ENCODE results near the gene GARS1.

The GARS1 gene

DNA sequence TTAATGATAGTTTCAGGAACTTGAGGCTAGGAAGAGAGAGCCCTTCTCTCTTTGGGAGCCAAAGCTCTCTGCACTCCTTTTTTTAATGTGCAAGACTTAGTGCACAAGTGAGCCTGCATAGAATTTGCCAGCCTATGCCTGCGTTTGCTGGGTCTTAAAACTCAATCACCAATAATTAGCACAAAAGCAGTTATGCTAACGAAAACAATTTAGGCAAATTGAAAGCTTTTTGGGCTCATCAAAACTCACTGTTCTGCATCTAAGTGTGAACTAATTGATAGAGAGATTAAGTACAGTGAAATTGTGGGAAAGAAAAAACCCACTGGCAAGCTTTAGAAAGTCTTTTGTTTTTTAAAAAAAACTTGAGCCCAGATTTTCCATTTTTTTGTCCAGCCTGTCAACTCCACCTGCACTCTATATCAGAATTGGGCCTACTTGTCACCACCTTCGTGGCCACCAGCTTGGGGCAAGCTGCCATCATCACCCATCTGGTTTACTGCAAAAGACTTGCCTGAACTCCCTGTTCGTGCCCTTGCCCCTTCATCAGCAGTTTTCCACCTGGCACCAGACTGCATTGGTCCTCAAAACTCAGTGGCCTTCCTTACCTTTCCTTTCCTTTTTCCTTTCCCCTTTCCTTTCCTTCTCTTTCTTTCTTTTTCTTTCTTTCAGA lies 49.7 kb downstream of the GARS1 start:
- Histone ChIP-seq H3K36me3 (ENCODE audit: insufficient read depth, low read length) (peaks cover 19% of the 10 kb centered on the region), H3K9me3 (ENCODE audit: low read length) (peaks cover 1% of the 10 kb centered on the region), H3K4me3 (ENCODE audit: low read length) (no peak overlapping the region), H2AFZ (ENCODE audit: low read depth, low read length) (no peak overlapping the region), H3K4me1 (ENCODE audit: insufficient read depth, low read length) (no peaks in the 10 kb centered on the region), H3K27me3 (ENCODE audit: insufficient read depth, low read length) (no peaks in the 10 kb centered on the region)

- Histone ChIP-seq H3K4me1 (ENCODE audit: insufficient read depth, low read length) (no peaks in the 10 kb centered on the region), H2AFZ (ENCODE audit: low read depth, low read length) (no peak overlapping the region), H3K36me3 (ENCODE audit: insufficient read depth, low read length) (peaks cover 19% of the 10 kb centered on the region), H3K4me3 (ENCODE audit: low read length) (no peak overlapping the region), H3K27me3 (ENCODE audit: insufficient read depth, low read length) (no peaks in the 10 kb centered on the region), H3K9me3 (ENCODE audit: low read length) (peaks cover 1% of the 10 kb centered on the region)
Measured at GRCh38 chr7:30645661-30646060, 51.0 kb downstream of the GARS1 start.

- H3K4me3 ChIP-seq (ENCODE audit: low read length): no peak overlapping the region
- peaks cover 1% of the 10 kb centered on the region for H3K9me3 ChIP-seq (ENCODE audit: low read length)
- H2AFZ ChIP-seq (ENCODE audit: low read depth, low read length): no peak overlapping the region
- no peaks in the 10 kb centered on the region for H3K27me3 ChIP-seq (ENCODE audit: insufficient read depth, low read length)
- H3K36me3 ChIP-seq (ENCODE audit: insufficient read depth, low read length): peaks cover 19% of the 10 kb centered on the region
- no peaks in the 10 kb centered on the region for H3K4me1 ChIP-seq (ENCODE audit: insufficient read depth, low read length)
Measured at GRCh38 chr7:30646154-30646553, 51.5 kb downstream of the GARS1 start.

DNA sequence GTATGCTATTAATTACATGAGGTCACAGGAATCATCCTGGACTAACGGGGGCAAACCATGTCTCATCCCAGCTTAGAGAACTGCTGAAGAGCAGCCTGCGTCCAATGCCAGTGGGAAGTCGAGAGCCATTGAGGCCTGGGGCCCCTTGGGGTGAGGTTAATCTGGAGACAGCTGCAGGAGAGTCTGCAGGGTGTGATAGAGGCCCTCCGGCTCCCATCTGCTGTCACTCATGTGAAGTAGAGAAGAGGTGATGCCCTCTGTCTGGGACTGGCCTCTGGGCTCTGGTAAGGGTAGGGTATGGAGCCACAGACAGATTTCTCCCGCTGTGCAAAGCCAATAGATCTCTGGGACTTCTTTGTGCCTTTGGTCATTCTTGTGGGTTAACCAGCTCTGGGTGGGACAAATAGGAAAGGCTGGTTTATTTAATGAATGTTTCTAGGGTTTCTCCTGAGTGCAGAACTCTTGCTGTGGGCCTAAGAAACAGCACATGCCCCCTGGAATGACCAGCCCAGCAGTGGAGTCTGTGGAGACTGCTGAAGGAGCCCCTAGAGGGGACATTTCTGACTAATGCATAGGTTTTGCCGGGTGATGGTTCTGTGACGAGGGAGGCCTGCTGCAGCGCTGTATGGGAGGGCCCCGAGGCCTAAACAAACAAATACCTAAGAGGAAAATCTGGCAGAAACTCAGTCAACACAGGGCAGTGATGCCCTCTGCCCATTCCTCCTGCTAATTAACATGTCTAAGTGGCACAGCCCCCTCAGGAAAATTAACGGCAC lies 53.1 kb downstream of the GARS1 start:
- peaks cover 1% of the 10 kb centered on the region for H3K9me3 ChIP-seq (ENCODE audit: low read length)

GRCh38 chr7:30648744-30649540 lies 54.3 kb downstream of the GARS1 start:
- Histone ChIP-seq H3K36me3 (ENCODE audit: insufficient read depth, low read length) (peaks cover 9% of the 10 kb centered on the region), H3K27me3 (ENCODE audit: insufficient read depth, low read length) (no peaks in the 10 kb centered on the region), H3K4me3 (ENCODE audit: low read length) (no peak overlapping the region), H3K4me1 (ENCODE audit: insufficient read depth, low read length) (no peaks in the 10 kb centered on the region), H2AFZ (ENCODE audit: low read depth, low read length) (no peak overlapping the region), H3K9me3 (ENCODE audit: low read length) (peaks cover 1% of the 10 kb centered on the region)

More for the DNA sequence above, 53.1 kb downstream of the GARS1 start:
- H3K4me3 ChIP-seq (ENCODE audit: low read length): no peak overlapping the region
- no peak overlapping the region for H2AFZ ChIP-seq (ENCODE audit: low read depth, low read length)
- H3K27me3 ChIP-seq (ENCODE audit: insufficient read depth, low read length): no peaks in the 10 kb centered on the region
- peaks cover 17% of the 10 kb centered on the region for H3K36me3 ChIP-seq (ENCODE audit: insufficient read depth, low read length)
- no peaks in the 10 kb centered on the region for H3K4me1 ChIP-seq (ENCODE audit: insufficient read depth, low read length)

DNA sequence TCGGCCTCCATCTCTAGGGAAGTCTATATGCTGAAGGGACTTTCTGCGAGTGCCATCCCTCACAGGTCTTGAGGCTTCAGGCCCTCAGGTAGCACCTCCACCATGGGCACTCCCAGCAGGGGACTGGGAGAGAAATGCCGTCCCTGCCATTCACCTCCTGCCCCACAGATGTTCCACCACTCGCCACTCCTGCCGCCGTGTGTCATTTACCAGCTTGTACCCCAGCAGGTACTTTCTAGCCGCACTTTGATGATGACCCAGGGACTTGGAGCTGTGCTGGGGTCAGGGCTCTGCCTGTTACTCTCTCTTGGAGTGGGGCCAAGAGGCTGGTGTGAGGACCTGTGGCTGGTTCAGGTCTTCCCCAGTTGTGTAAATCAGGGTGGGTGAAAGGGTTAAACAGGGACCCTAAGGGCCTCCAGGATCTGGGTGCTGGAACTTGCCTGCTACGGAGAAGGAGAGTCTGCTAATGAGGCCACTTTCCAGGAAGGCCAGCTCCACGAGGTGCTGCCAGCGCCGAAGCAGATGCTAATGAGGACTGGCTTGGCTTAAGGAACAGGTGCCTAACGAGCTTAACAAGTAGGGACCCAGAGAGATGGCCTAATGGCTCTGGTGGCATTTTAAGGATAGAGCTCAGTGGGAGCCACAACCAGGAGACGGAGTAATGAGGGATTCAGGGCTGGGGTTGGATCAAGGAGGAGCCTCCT lies 55.2 kb downstream of the GARS1 start:
- no peaks in the 10 kb centered on the region for H3K27me3 ChIP-seq (ENCODE audit: insufficient read depth, low read length)
- no peak overlapping the region for H2AFZ ChIP-seq (ENCODE audit: low read depth, low read length)
- H3K4me3 ChIP-seq (ENCODE audit: low read length): no peak overlapping the region
- peaks cover 5% of the 10 kb centered on the region for H3K36me3 ChIP-seq (ENCODE audit: insufficient read depth, low read length)
- H3K4me1 ChIP-seq (ENCODE audit: insufficient read depth, low read length): no peaks in the 10 kb centered on the region
- H3K9me3 ChIP-seq (ENCODE audit: low read length): peaks cover 1% of the 10 kb centered on the region

DNA sequence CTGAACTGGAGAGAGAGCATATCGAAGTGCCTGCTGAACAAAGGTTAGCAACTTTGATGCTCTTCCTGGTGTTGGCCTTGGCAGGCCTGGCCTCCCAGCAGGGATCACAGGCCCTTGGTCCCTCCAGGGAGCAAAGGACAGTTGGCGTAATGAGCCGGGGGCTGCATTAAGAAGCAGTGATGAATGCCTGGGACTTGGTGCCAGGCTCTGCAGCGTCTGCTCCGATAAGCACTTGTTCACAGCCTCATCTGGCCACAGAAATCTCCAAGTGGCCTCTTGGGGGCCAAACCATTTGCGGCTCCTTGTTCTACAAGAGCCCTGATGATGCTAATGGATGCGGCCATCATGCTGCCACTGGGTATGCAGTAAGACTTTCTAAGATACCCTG lies 55.7 kb downstream of the GARS1 start:
- Histone ChIP-seq H3K9me3 (ENCODE audit: low read length) (no peaks in the 10 kb centered on the region), H3K4me3 (ENCODE audit: low read length) (no peak overlapping the region), H2AFZ (ENCODE audit: low read depth, low read length) (no peak overlapping the region), H3K36me3 (ENCODE audit: insufficient read depth, low read length) (peaks cover 1% of the 10 kb centered on the region), H3K4me1 (ENCODE audit: insufficient read depth, low read length) (no peaks in the 10 kb centered on the region), H3K27me3 (ENCODE audit: insufficient read depth, low read length) (no peaks in the 10 kb centered on the region)

DNA sequence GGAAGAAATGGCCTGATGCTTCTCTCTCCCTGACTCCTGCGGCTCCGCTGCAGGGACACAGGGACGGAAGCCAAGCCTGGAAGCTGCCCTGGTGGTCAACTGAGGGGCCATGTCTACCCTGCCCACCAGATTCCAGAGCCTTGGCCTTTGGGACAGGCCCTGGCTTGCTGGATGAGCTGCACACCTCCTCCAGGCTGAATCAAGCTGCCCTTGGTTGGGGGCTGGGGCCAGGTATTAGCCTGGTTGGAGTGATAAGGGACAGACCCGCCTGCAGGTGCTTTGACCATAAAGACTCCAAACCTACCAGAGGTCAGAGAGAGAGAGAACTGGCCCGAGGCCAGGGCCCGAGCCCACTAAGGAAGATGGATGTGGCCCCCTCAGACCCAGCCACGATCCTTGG lies 57.5 kb downstream of the GARS1 start:
- Histone ChIP-seq H3K36me3 (ENCODE audit: insufficient read depth, low read length) (no peaks in the 10 kb centered on the region), H2AFZ (ENCODE audit: low read depth, low read length) (no peak overlapping the region), H3K9me3 (ENCODE audit: low read length) (no peaks in the 10 kb centered on the region), H3K27me3 (ENCODE audit: insufficient read depth, low read length) (peaks cover 4% of the 10 kb centered on the region), H3K4me3 (ENCODE audit: low read length) (no peak overlapping the region), H3K4me1 (ENCODE audit: insufficient read depth, low read length) (no peaks in the 10 kb centered on the region)

DNA sequence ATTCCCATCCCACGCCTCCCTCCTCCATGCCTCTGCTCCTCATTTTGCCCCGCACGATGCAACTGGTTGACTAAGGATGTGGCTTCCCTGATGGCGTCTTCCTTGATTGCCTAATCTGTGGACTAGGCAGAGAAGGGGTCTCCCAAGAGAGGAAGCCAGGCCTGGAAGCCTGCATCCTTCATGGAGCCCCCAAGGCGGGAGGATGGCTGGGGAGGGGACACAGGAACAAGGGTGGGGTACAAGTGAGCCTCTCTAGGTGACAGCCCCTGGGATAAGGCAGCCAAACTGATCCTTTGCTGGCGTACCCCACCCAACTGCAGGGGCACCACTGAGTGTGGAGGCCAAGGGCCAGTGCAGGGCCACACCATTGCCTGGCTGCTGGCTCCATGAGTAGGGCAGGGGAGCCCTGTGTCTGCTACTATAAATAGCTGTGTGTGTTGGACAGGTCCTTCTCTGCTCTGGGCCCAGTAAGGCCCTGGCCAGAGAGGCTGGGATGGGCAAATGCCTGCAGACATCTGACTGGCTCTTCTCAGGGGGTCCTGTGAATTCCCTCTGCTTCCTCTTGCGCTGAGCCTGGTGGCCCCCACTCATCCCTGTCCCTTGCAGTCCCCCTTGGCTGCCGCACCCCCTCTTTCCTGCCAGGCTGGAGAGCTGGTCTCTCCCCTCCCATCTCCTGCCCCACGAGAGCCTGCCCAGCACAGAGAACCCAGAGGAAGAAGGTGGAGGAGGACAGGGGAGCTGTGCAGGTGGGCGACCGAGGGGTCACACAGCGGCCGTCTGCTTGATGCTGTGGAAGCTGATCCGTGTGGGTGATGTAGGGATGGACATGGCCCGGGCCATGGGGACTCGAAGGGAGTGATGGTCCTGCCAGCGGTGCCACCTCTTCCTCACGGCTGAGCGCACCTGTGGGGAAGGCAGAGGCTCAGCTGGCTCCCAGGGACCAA lies 58.3 kb downstream of the GARS1 start:
- Histone ChIP-seq H3K27me3 (ENCODE audit: insufficient read depth, low read length) (peaks cover 7% of the 10 kb centered on the region), H3K4me1 (ENCODE audit: insufficient read depth, low read length) (no peaks in the 10 kb centered on the region), H3K4me3 (ENCODE audit: low read length) (no peak overlapping the region), H2AFZ (ENCODE audit: low read depth, low read length) (no peak overlapping the region), H3K9me3 (ENCODE audit: low read length) (no peaks in the 10 kb centered on the region), H3K36me3 (ENCODE audit: insufficient read depth, low read length) (no peaks in the 10 kb centered on the region)

- Histone ChIP-seq H3K36me3 (ENCODE audit: insufficient read depth, low read length) (no peaks in the 10 kb centered on the region), H3K4me1 (ENCODE audit: insufficient read depth, low read length) (no peaks in the 10 kb centered on the region), H3K9me3 (ENCODE audit: low read length) (no peaks in the 10 kb centered on the region), H3K4me3 (ENCODE audit: low read length) (no peak overlapping the region), H2AFZ (ENCODE audit: low read depth, low read length) (no peak overlapping the region), H3K27me3 (ENCODE audit: insufficient read depth, low read length) (peaks cover 7% of the 10 kb centered on the region)
Measured at GRCh38 chr7:30654296-30655090, 59.8 kb downstream of the GARS1 start.

GRCh38 chr7:30655096-30655970 lies 60.7 kb downstream of the GARS1 start:
- H2AFZ ChIP-seq (ENCODE audit: low read depth, low read length): no peak overlapping the region
- no peaks in the 10 kb centered on the region for H3K4me1 ChIP-seq (ENCODE audit: insufficient read depth, low read length)
- peaks cover 7% of the 10 kb centered on the region for H3K27me3 ChIP-seq (ENCODE audit: insufficient read depth, low read length)
- H3K36me3 ChIP-seq (ENCODE audit: insufficient read depth, low read length): no peaks in the 10 kb centered on the region
- no peaks in the 10 kb centered on the region for H3K9me3 ChIP-seq (ENCODE audit: low read length)
- no peak overlapping the region for H3K4me3 ChIP-seq (ENCODE audit: low read length)

Data from neuron (in vitro differentiated cells).